Hematopoietic multipotent progenitor cell treated with erythropoietin and hydrocortisone succinate and interleukin-3 and kit ligand, for 17 days (in vitro differentiated cells): ENCODE measurements around the gene FMN1.

Experiments used
- DNase-seq: peaks from one replicate; pipeline ENCODE4 v3.0.0-alpha.2; 2015; ENCODE audit warnings: low spot score

The FMN1 gene

DNA sequence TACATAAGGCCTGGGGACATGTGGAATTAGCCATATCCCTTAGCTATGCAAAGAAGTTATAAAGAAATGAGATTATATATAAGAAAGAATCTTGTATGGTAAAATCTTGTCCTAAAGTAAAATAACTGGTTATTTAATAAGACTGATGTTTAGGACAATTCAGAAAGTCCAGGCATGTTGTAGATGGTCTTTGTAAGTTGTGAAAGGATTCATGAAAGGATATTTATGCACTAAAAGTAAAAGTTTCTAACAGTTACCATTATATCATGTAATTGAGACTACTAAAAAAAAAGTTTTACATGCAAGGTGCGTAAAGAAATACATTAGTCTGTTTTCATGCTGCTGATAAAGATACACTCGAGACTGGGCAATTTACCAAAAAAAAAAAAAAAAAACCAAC, 146.3 kb downstream of the FMN1 start:
- no peak for DNase-seq

DNA sequence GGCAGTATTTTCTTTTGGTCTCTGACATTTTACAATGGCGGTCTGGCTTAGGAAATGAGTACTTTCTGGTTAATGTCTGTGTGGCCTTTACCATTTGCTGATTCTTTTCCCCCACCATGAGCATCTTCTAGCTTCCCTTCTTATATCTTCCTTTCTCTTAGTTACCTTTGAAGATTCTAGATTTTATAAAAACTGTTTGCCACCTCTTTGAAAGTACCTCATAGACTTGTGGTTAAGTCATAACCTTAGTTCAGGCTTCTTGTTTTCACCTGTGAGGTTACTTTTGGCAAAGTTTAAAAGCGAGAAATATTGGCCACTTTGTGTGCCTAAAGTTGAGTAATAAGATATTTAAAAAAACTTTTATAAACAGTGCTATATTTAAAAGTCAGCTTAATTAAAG, 147.4 kb downstream of the FMN1 start:
- DNase-seq = no peak

DNA sequence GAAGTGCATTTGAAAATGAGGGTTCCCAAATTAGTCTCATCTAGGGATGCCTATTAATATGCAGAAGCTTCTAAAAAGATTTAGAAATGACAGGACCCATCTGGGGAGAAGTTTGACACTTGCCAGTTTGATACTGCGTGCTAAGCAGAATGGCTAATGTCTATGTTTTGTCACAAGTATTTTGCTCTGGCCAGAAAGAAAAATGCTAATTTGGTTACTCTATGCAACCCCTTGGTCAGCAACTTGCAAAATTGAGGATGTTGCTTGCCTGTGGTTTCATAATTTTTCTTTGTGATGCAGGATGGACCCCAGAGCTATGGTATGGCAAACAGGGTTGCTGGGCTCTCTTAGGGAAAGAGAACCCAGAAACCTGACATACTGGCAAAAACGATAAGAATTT, 148.2 kb downstream of the FMN1 start:
- no peak for DNase-seq

DNA sequence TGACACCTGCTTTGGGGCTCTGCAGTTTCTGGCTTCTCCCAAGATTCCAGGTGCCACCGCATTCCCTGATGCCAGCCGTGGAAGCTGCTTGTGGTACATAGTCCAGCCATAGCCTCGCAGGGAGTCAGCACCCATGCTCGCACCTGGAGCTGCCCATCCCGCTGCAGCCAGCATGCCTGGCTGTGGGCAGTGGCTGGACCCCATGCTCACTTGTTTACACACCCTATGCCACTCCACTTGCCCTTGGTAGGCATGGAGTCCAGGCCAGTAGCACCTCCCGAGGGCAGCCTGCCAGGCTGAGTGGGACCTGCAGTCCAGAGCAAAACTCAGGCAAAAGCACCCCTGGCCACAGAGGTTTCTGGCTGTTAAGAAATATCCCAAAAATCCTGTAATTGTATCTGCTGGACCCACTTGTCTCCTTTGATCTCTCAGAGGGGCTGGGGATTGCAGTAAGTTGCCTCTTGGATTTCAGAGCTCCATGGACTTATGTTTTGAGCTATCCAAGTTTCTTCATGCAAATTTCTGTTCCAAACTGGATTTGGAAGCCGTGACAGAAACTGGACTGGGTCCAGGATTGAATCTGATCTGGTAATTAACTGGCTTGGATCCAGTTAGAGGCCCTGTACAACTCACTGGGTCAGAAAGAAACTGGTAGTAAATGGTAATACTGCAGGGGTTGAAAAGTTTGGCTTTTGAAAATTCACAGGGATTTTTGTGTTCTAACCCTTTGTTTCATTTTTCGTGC, 149.3 kb downstream of the FMN1 start:
- no peak for DNase-seq

DNA sequence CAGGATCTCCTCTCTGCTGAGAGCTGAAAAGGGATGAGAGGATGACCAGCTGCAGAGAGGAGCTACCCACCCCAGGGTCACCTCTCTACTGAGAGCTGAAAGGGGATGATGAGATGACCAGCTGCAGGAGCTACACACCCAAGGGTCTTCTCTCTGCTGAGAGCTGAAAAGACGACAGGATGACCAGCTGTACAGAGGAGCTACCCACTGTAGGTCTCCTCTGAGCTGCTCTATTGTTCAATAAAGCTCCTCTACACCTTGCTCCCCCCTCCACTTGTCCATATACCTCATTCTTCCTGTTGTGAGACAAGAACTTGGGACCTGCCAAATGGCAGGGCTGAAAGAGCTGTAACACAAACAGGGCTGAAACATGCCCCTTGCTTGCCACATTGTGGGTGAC, 149.9 kb downstream of the FMN1 start:
- DNase-seq = no peak

DNA sequence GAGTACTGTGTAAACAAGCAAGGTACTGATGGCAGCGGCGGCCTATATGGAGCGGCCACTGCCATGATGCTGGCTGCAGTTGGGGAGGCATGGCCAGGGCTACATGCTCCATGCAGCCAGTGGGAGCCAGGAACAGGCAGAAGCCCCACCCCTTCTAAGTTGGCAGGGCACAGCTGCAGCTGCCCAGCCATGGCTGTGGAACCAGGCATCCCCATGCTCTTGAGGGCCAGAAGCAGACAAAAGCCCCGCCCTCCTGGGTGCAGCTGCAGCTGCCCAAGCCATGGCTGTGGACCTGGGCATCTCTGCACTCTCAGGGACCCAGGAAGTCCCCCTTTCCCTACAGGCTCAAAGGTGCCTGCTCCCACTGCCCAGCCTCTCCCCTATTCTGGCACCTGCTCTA, 150.9 kb downstream of the FMN1 start:
- DNase-seq = no peak

DNA sequence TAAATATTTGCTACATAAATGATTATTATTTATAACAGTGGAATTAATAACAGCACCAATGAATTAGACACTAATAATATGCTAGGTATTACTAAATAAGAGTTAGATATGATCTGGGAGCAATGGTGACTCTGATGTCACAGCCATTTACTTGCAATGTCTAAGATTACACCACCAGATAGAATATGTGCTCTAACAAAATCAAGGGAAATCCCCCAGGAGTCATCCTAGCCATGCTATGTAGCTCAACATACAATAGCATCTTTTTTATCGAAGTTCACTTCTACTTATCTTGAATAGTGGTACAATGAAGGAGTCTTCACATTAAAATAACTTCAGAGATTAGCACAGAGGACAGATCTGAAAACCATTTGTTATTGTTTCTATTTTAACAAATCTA, 154.0 kb downstream of the FMN1 start:
- no peak for DNase-seq

DNA sequence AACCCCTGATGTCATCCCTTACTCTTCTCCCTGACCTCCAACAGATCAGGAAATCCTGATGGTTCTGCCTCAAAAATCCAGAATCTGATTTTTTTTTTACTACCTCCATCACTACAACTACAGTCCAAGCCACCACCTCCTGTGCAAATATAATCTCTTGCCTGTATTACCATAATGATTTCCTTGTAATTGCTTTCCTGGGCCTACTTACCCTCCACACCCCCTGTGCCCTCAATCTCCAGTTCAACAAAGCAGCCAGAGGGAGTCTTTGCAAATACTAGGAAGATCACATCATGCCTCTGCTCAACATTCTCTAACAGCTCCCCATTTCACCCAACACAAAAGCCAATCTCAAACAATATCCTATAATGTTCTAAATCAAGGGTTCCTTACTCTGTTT, 159.9 kb downstream of the FMN1 start:
- DNase-seq = no peak

DNA sequence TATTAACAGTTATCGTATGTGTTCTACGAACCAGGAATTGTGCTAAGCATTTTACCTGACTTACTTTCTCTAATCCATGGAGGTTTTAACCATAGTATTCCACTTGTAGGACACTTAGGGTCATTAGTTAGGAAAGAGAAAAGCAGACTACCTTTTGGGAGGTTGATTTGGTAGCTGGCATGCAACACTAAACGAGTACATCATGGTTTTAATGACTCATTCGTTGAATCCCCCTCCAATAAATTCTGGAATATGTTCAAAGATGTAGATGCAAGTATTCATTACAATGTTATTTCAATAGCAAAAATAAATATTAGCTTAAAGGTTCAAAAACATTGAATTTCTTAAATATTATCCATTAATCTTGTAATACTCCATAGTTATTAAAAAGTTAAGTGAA, 162.5 kb downstream of the FMN1 start:
- no peak for DNase-seq

DNA sequence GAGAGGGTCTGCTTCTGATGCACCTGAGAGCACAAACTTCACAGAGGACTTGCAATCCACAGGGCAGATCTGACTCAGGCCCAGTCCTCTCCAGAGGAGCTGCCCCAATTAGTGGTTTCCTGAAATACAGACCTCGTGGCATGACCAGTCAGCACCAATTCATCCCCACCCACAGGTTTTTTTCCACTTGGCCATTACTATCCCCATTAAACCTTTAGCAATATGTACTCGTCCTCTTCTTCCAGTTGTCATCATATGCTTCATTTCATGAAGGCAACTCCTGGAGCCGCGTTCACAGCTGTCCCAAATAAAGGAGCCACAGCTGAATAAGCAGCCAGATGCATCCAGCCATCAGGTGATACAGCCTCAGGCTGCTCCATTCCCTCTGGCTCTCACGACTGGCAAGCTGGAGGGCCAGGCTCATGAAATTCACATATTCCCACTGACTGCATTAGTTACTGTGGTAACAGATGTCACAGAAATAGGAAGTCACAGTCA, 163.1 kb downstream of the FMN1 start:
- DNase-seq = no peak

DNA sequence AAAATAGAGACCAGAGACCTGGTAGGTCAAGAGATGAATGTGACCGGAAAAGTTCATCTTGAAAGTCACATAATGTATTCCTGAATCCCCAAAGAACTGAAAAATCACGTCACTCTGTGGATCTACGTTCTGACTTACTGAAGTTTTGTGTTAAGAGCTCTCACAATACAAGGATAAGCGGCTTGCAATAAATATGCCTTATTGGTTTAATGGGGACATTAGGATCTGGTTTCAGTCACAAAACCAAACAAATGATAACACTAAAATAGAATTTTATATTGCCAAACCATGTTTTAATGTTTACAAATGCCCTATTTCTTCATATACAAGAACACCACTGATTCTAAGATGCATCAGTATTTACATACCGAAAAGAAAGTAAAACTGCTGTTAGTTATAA, 164.2 kb downstream of the FMN1 start:
- no peak for DNase-seq

DNA sequence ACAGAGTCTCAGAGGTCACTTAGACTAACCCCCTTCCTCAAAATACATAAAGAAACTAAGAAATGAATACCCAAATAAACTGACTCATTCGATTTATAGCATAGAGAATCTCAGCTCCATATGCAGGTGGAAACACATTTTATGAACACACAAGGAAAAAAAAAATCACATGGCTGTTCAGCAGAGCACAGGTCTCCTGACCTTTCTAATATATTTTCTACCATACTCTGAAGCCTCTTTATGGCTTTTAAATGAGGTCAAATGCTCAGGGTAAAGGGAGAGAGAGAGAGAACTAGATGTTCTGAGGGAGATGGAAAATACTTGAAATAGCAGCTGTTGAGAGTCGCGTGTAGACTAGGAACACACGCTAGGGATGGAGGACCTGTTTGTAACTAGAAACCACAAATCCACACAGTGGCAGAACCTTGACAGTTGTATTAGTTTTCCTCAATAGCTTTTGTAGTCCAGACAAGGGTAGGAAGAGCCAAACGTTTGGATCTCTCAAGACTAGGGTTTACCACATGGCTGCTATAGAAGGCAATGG, 165.3 kb downstream of the FMN1 start:
- DNase-seq = no peak

DNA sequence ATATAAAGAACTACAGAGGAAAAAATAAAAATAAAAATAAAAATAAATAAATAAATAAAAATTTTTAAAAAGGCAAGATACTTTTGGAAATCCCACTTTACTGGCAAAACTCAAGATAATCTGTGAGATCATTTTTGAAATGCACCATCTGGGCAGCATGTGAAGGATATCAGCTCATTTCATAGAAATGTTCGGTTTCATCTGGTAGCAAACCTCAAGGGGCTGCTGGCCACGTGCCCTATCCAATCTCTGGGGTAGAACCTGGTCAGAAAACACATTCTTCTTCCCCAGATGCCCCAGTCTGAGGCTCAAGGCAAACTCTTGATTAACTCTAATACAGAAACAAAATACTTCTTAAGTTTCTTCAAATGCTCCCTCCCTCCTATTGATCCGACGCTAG, 166.0 kb downstream of the FMN1 start:
- DNase-seq = no peak

DNA sequence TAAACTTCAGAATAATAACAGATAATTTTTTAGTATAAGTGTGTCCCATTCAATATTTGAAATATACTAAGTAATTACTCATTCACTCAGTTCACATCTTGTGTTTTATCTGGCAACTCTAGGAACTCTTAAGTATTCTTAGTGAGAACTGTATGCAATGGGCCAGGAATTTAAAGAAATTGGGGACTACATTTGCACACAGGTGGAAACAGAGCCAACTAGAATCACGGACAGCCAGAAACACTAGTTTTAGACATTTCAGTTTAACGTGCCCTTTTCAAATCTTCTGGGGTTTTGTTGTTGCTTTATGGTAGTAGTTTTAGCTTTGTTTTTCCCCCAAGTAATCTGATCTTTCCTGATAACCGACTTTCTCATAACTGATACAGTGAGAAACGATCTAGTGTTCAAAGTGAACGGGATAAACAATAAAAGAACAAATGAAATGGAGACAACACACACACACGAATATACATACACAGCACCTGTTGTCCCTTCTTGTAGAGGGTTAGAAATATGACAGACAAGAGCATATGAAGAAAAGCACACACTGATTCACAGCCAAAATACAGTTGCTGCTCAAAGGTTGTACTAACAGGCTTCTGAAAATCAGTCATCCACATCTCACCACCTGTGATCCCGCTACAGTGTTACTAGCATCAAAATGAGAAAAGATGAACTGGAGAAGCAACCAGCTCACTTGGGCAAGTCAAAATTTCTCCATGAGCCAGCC, 167.0 kb downstream of the FMN1 start:
- DNase-seq = no peak

DNA sequence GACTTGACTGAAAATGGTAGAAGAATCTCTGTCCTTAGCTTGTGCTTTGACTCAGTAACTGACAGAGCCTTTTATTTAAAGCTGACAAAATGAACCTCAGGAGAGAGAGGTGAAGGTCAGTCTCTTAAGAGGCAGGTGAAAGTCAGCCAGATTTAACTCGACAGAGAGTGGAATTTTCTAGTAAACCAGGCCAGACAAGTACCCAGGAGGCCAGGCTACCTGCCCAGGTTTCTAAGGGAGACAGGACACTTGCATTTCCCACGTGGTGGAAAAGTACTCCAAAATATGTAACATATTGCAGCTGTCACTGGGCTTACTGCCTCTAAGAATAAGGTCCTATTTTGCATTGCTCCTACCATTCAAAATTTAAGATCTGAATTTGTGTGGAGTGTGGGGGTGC, 167.9 kb downstream of the FMN1 start:
- DNase-seq = no peak

DNA sequence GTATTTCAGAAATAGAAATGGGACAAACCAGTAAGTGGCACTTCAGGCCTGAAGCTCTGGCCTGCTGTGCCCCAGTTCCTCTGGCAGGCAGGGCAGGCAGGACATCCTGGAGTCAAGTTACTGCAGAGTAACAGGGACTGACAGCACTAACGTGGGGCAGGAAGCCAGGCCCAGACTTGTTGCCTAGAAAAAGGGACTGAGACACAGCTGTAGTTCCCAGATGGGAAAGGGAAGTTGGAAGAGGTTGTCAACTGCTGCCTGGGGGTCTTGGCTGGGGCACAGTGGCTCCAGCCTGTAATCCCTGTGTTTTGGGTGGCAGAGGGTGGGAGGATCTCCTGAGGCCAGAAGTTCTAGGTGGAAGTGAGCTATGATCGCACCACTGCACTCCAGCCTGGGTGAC, 171.9 kb downstream of the FMN1 start:
- DNase-seq = no peak

DNA sequence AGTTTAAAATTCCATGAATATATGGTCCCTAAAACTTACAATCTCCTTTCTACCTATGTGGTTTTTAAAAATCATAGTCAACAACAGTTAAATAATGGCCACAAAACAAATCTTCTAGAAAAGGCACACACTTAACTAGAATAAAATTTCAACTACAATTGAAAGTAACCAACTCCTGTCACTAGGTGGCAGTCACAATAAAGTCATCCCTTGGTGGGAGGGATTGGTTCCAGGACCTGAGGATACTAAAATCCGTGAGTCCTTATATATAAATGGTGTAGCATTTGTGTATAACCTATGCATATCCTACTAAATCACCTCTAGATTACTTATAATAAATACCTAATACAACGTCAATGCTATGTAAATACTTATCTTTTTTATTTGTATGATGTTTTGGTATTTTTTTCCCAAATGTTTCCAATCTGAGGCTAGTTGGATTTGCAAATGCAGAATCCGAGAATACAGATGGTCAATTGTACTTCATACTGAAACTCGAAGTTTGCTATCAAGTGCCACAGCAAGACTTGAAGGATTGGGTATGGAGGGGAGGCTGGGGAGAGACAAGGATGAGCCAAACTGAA, 172.6 kb downstream of the FMN1 start:
- peak; percentile 7 for DNase-seq

DNA sequence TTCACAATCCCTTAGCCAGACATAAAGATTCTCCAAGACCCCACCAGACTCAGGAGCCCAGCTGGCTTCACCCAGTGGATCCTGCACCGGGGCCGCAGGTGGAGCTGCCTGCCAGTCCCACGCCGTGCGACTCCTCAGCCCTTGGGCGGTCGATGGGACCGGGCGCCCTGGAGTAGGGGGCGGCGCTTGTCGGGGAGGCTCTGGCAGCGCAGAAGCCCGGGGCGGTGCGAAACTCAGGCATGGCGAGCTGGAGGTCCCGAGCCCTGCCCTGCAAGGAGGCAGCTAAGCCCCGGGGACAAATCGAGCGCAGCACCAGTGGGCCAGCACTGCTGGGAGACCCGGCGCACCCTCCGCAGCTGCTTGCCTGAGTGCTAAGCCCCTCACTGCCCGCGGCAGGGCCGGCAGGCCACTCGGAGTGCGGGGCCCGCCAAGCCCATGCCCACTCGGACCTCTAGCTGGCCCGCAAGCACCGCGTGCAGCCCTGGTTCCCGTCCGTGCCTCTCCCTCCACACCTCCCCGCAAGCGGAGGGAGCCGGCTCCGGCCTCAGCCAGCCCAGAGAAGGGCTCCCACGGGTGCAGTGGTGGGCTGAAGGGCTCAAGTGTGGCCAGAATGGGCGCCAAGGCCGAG, 175.0 kb downstream of the FMN1 start:
- no peak for DNase-seq

DNA sequence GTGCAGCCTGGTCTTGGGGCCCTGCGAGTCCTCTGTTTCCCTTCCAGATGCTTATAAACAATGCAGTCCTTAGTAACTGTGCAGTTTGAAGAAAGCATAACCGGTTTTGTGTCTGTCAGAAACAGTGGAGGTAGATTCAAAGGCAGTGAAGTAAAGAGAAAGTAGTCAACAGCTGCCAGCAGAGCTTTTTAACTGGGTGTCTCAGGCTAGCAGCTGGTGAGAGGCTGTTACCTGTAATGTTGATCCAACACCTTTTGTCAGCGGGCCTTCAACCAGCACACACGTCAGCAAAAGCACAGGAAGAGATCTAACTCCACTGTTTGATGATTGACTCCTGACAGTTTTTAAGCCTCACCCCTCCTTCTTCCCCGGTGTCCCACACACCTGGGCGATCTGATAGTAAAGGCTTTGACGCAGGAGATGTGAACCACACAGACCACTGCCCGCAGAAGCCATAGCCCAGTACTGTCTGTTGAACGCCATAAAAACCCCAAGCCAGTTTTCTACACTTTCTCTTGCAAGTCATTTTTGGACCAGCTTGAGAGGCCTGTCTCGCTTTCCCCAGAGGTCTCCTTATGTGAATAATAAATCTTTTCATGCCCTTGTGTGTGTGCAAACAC, 178.0 kb downstream of the FMN1 start:
- no peak for DNase-seq

DNA sequence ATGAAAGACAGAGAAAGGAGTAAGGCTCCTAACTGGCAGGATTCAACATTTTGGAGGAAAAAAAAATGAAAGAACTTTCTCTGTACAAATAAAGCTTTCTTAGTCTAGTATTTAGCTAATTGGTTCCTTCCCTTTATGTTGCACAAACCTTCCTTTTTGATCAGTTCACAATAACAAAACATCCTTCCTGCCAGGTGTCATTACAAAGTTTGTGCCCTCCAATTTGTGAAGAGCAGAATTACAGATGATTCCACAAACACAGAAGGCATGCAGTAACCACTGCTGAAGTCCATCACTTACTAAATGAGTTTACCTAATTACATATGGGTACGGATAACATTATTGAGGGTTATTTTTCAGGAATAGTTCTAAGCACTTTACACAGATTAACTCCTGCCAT, 179.9 kb downstream of the FMN1 start:
- no peak for DNase-seq

DNA sequence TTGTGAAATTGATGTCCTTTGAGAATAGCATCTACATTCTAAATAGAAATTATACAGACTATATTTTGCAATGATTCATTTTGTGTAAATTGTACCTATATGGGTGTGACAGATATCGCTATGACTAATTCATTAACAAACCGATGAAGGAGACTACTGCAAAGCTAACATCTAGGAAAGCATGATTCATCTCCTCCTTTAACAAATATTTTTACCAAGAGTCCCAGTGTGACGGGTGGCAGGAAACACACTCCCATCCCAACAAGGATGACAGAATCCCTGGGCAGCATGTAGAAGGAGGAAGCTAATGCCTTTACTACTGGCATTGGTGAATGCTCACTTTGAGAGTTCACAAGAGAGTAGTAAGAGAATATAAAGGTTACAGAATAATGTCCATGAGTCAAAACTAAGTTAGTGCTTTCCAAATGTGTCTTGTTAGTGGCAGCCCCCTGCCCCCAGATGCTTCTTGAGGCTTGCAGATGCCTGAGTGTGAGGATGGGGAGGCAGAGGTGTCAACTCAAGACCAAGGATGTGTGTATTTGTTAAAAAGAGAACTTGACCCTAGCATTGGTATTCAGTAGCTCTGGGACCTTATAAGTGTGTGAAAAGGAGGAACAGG, 180.6 kb downstream of the FMN1 start:
- DNase-seq = no peak

DNA sequence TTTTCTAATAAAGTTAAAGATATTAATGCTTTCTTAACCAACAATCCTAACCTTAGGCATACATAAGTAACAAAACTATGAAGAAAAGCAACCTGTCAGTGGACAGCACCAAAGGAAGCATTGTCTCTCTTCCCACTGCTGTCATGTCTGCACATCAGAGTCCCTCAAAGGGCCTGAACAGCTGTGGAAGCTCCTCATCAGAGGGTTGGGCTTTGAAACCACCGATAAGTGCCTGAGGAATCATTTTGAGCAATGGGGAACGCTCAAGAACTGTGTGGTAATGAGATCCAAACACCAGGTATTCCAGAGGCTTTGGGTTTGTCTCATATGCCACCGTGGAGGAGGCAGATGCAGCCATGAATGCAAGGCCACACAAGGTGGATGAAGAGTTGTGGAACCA, 182.5 kb downstream of the FMN1 start:
- DNase-seq = no peak
